A549 (cell line): ENCODE data around the gene RASL10A. TPM values are rescaled to one million over a fixed set of nuclear protein-coding genes. Genes with fewer than 3 reads are reported as not detected.

Experiments used
- ATAC-seq, 2 experiments: fragments of 200-7000 bp in 1 of 2; fragments of >200 bp in 1 of 2; cut with Nextera tagmentation in 1 of 2; cut with Tn5 transposase in 1 of 2; 3 replicates each; pipeline versions ENCODE4 v1.8.0 to v1.9.1; 2018 to 2020; ENCODE audit warnings: mild to moderate bottlenecking in 1 of 2, moderate library complexity in 1 of 2
- CTCF ChIA-PET: fragments of 300-600 bp; sonication (Branson Sonifier 250); formaldehyde crosslinking; extraction: SDS; loops from one replicate; lab custom pipeline; 2021; ENCODE audit warnings: antibody characterized with exemption, inconsistent platforms; lab: Yijun Ruan, JAX
- POLR2A ChIA-PET: fragments of 350-600 bp; formaldehyde crosslinking; extraction: SDS; loops from one replicate; lab custom pipeline; 2021; ENCODE audit warnings: antibody characterized with exemption, inconsistent platforms; lab: Yijun Ruan, JAX
- DNase-seq, 2 experiments: peaks; one replicate each; pipeline versions ENCODE4 v3.0.0 to v3.0.0-alpha.2; 2011 to 2016; ENCODE audit warnings: low read depth in 1 of 2, low spot score in 1 of 2
- FAIRE-seq: peaks from 2 replicates; lab custom pipeline; 2011; peaks lifted over from hg19 to GRCh38; lab: Jason Lieb, UNC
- H3K27ac ChIP-seq, 2 experiments: fragments of >200 bp; sonication (Bioruptor Twin); formaldehyde crosslinking; 3 replicates each; pipeline ENCODE4 v1.5.1; 2016 to 2017
- H3K4me1 ChIP-seq: fragments of >200 bp; sonication (Bioruptor Twin); formaldehyde crosslinking; 3 replicates; pipeline ENCODE4 v1.6.1; 2016
- H3K4me2 ChIP-seq: fragments of >200 bp; sonication (Bioruptor Twin); formaldehyde crosslinking; 3 replicates; pipeline ENCODE4 v1.6.1; 2016
- H3K4me3 ChIP-seq: fragments of >200 bp; sonication (Bioruptor Twin); formaldehyde crosslinking; 3 replicates; pipeline ENCODE4 v1.5.1; 2016
- H3K9me3 ChIP-seq: fragments of >200 bp; sonication (Bioruptor Twin); formaldehyde crosslinking; 3 replicates; pipeline ENCODE4 v1.6.1; 2016
- CBX2 ChIP-seq: fragments of 200-600 bp; sonication (generic); IDR thresholded peaks from 2 replicates; pipeline ENCODE4 v1.6.1; 2016; ENCODE audit warnings: low read depth, mild to moderate bottlenecking, borderline replicate concordance
- CBX8 ChIP-seq: fragments of 200-600 bp; sonication (generic); IDR thresholded peaks from 2 replicates; pipeline ENCODE4 v1.6.1; 2016
- CHD4 ChIP-seq: fragments of 200-600 bp; sonication (generic); IDR thresholded peaks from 2 replicates; pipeline ENCODE4 v1.6.1; 2016; ENCODE audit warnings: antibody characterized with exemption, mild to moderate bottlenecking, borderline replicate concordance
- EHF ChIP-seq: fragments of 250-450 bp; sonication (Bioruptor Pico); IDR thresholded peaks from 2 replicates; pipeline ENCODE4 v1.5.0; 2020; ENCODE audit warnings: mild to moderate bottlenecking
- EHMT2 ChIP-seq: fragments of 200-600 bp; sonication (generic); IDR thresholded peaks from 2 replicates; pipeline ENCODE4 v1.6.1; 2016; ENCODE audit warnings: antibody characterized with exemption, low read depth, mild to moderate bottlenecking, moderate library complexity
- FOSB ChIP-seq: fragments of 250-450 bp; sonication (Bioruptor Pico); IDR thresholded peaks from 2 replicates; pipeline ENCODE4 v1.5.0; 2020; ENCODE audit warnings: mild to moderate bottlenecking, moderate library complexity
- FOXS1 ChIP-seq: fragments of 250-450 bp; sonication (Bioruptor Pico); IDR thresholded peaks from 2 replicates; pipeline ENCODE4 v1.5.0; 2020; ENCODE audit warnings: mild to moderate bottlenecking, moderate library complexity
- GATA3 ChIP-seq: IDR thresholded peaks from 2 replicates; pipeline ENCODE4 v1.6.1; 2012; ENCODE audit warnings: borderline replicate concordance
- HDAC2 ChIP-seq: fragments of 200-600 bp; sonication (generic); IDR thresholded peaks from 2 replicates; pipeline ENCODE4 v1.6.1; 2016
- JUNB ChIP-seq: fragments of >200 bp; sonication (Bioruptor Twin); formaldehyde crosslinking; IDR thresholded peaks from 2 replicates; pipeline ENCODE4 v1.6.1; 2016
- MAZ ChIP-seq: fragments of 150-350 bp; IDR thresholded peaks from 2 replicates; pipeline ENCODE4 v1.6.1; 2014; ENCODE audit warnings: antibody characterized with exemption, low read depth, low read length, borderline replicate concordance
- PHF8 ChIP-seq: fragments of 200-600 bp; sonication (generic); IDR thresholded peaks from 2 replicates; pipeline ENCODE4 v1.6.1; 2016; ENCODE audit warnings: low read depth, mild to moderate bottlenecking, antibody characterized with exemption, moderate library complexity, borderline replicate concordance
- POLR2A ChIP-seq: IDR thresholded peaks from 2 replicates; pipeline ENCODE4 v1.6.1; 2012; ENCODE audit warnings: mild to moderate bottlenecking, low read length
- RARB ChIP-seq: fragments of 250-450 bp; sonication (Bioruptor Pico); IDR thresholded peaks from 2 replicates; pipeline ENCODE4 v1.8.0; 2021; ENCODE audit warnings: mild to moderate bottlenecking, moderate library complexity
- RNF2 ChIP-seq: fragments of 200-600 bp; sonication (generic); IDR thresholded peaks from 2 replicates; pipeline ENCODE4 v1.6.1; 2016; ENCODE audit warnings: low read depth, mild to moderate bottlenecking, antibody characterized with exemption, moderate library complexity, borderline replicate concordance
- SMC3 ChIP-seq: fragments of >200 bp; sonication (Bioruptor Twin); formaldehyde crosslinking; IDR thresholded peaks from 3 replicates; pipeline ENCODE4 v1.6.1; 2018; ENCODE audit warnings: inconsistent platforms
- ZNF302 ChIP-seq: fragments of 250-450 bp; sonication (Bioruptor Pico); IDR thresholded peaks from 2 replicates; pipeline ENCODE4 v1.9.0; 2021; ENCODE audit warnings: inconsistent platforms, mild to moderate bottlenecking, moderate library complexity
- ZSCAN20 ChIP-seq: fragments of 250-450 bp; sonication (Bioruptor Pico); IDR thresholded peaks from 2 replicates; pipeline ENCODE4 v1.8.0; 2022; ENCODE audit warnings: mild to moderate bottlenecking, moderate library complexity
- WGBS: methylation state at CpG from one replicate; pipeline ENCODE4 v1.1.6; 2017; ENCODE audit errors: missing lambda C conversion rate; 5-methylcytosine and 5-hydroxymethylcytosine counted together
- polyA plus RNA-seq, 4 experiments: library from polyadenylated mRNA; depleted of rRNA in 3 of 4; stranded (reverse); fragments of >200 nt; fragmentation: RNase III in 1 of 4; extraction: RNeasy Plus Mini Kit Qiagen cat#74134 plus additional on column Dnase treatment in 1 of 4; gene quantifications; 2 replicates in 3 of 4; 3 replicates in 1 of 4; pipeline ENCODE4 v1.2.3, GENCODE V29; 2011 to 2017
- TF ChIP-seq, protein P1 (sequence below): IDR thresholded peaks from 2 replicates; pipeline ENCODE4 v1.6.1; 2012
- TF ChIP-seq, protein P2 (sequence below): fragments of >200 bp; sonication (Bioruptor Twin); formaldehyde crosslinking; IDR thresholded peaks from 3 replicates; pipeline ENCODE4 v1.5.1; 2016
- TF ChIP-seq, protein P3 (sequence below): fragments of >200 bp; sonication (Bioruptor Twin); formaldehyde crosslinking; IDR thresholded peaks from 2 replicates; pipeline ENCODE4 v1.6.1; 2016
- TF ChIP-seq, protein P4 (sequence below): fragments of 250-450 bp; sonication (Bioruptor Pico); IDR thresholded peaks from 2 replicates; pipeline ENCODE4 v1.5.0; 2020; ENCODE audit warnings: low read depth, mild to moderate bottlenecking, moderate library complexity
- TF ChIP-seq, protein P5 (sequence below): IDR thresholded peaks from 2 replicates; pipeline ENCODE4 v1.6.1; 2012
- TF ChIP-seq, protein P6 (sequence below): fragments of 200-600 bp; sonication (generic); IDR thresholded peaks from 2 replicates; pipeline ENCODE4 v1.6.1; 2016; ENCODE audit warnings: antibody characterized with exemption, mild to moderate bottlenecking, moderate library complexity

The RASL10A gene
- polyA plus RNA-seq, 2 of the 4 experiments (the other 2 are of a cell fraction) = 0.08 to 0.25 TPM

DNA sequence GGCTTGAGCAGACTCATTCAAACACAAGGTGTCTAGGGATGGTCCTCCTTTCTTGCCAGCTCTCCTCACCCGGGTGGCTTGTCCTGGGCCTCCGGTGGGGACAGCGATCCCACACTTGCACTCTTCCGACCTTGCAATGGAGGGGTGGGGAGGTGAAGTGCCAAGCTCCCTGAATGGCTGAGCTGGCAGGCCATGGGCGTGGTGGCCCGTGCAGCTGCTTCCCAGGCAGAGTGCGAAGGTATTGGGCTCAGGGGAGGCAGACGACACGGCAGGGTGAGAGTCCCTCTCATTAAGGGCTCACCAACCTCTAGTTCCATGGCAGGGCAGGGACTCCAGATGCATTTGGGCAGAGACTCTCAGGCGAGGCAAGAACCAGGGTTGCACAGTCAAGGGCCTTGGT is 11.0 kb upstream of the RASL10A start:
- no peak for DNase-seq
- no peak overlapping the region for H3K4me2 ChIP-seq
- no peak for FAIRE-seq
- no peaks in the 10 kb centered on the region for H3K4me1 ChIP-seq
- no peak for TF ChIP-seq RARB (CRISPR knock-in tag)
- no peak for TF ChIP-seq RNF2
- TF ChIP-seq JUNB = no peak
- TF ChIP-seq, protein P1, sequence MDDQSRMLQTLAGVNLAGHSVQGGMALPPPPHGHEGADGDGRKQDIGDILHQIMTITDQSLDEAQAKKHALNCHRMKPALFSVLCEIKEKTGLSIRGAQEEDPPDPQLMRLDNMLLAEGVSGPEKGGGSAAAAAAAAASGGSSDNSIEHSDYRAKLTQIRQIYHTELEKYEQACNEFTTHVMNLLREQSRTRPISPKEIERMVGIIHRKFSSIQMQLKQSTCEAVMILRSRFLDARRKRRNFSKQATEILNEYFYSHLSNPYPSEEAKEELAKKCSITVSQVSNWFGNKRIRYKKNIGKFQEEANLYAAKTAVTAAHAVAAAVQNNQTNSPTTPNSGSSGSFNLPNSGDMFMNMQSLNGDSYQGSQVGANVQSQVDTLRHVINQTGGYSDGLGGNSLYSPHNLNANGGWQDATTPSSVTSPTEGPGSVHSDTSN = no peak
- TF ChIP-seq SMC3 = no peak
- TF ChIP-seq, protein P2, sequence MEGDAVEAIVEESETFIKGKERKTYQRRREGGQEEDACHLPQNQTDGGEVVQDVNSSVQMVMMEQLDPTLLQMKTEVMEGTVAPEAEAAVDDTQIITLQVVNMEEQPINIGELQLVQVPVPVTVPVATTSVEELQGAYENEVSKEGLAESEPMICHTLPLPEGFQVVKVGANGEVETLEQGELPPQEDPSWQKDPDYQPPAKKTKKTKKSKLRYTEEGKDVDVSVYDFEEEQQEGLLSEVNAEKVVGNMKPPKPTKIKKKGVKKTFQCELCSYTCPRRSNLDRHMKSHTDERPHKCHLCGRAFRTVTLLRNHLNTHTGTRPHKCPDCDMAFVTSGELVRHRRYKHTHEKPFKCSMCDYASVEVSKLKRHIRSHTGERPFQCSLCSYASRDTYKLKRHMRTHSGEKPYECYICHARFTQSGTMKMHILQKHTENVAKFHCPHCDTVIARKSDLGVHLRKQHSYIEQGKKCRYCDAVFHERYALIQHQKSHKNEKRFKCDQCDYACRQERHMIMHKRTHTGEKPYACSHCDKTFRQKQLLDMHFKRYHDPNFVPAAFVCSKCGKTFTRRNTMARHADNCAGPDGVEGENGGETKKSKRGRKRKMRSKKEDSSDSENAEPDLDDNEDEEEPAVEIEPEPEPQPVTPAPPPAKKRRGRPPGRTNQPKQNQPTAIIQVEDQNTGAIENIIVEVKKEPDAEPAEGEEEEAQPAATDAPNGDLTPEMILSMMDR = no peak
- TF ChIP-seq EHMT2 = no peak
- TF ChIP-seq, protein P3, sequence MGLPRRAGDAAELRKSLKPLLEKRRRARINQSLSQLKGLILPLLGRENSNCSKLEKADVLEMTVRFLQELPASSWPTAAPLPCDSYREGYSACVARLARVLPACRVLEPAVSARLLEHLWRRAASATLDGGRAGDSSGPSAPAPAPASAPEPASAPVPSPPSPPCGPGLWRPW = no peak
- TF ChIP-seq PHF8 = no peak
- TF ChIP-seq, protein P4, sequence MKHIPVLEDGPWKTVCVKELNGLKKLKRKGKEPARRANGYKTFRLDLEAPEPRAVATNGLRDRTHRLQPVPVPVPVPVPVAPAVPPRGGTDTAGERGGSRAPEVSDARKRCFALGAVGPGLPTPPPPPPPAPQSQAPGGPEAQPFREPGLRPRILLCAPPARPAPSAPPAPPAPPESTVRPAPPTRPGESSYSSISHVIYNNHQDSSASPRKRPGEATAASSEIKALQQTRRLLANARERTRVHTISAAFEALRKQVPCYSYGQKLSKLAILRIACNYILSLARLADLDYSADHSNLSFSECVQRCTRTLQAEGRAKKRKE = no peak
- no peak overlapping the region for H3K27ac ChIP-seq
- ATAC-seq = no peak
- no peak overlapping the region for H3K4me3 ChIP-seq
- POLR2A ChIA-PET = no interaction called here
- H3K9me3 ChIP-seq = no peaks in the 10 kb centered on the region
- whole genome bisulfite sequencing = 87% methylated on average over 5 of the region's 10 CpGs
- CTCF ChIA-PET = interaction anchor here (1.1 to 1.8 kb wide), 4 partner anchors 9 to 33 kb away, joined by 3 to 6 read pairs (median 6); partner anchors contain the start of gene RASL10A

DNA sequence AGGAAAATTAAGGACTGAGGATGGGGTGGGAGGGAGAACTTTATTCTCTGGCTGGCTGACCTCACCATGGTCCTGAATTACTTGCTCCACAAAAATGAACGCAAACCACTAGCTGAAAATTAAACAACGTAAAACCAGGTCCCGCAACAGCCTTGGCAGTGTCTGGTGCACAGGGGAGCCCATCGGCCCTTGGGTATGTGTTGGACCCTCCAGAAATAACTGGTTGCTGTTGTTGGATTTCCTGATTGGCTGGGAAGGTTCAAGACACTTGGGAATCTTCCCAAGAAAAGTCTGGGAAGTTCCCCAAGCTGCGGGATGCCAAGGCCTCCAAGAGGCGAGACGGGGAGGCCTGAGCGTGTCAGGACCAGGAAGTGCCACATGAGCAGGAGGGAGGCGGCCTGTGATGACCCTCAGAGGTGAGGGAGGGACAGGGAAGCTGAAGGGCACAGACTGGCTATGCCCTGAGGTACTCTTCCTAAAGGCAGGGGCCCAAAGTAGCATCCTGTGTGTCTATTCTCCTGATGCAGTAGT is 10.4 kb upstream of the RASL10A start:
- FAIRE-seq (no peak), ATAC-seq (no peak), DNase-seq (no peak)
- ChIA-PET CTCF (interaction anchor here (1.1 to 1.8 kb wide), 4 partner anchors 8 to 34 kb away, joined by 3 to 6 read pairs (median 6); partner anchors contain the start of gene RASL10A), POLR2A (no interaction called here)
- 75% methylated on average over 9 of the region's 9 CpGs for WGBS
- no peak overlapping the region for H3K4me3 ChIP-seq
- no peaks in the 10 kb centered on the region for H3K4me1 ChIP-seq
- H3K27ac ChIP-seq = no peak overlapping the region
- H3K9me3 ChIP-seq = no peaks in the 10 kb centered on the region
- H3K4me2 ChIP-seq = no peak overlapping the region
- TF ChIP-seq MAZ = no peak
- TF ChIP-seq FOSB (CRISPR knock-in tag) = no peak
- TF ChIP-seq, protein P4 = no peak
- TF ChIP-seq EHF (CRISPR knock-in tag) = no peak
- TF ChIP-seq, all 56 proteins: peak for 0

DNA sequence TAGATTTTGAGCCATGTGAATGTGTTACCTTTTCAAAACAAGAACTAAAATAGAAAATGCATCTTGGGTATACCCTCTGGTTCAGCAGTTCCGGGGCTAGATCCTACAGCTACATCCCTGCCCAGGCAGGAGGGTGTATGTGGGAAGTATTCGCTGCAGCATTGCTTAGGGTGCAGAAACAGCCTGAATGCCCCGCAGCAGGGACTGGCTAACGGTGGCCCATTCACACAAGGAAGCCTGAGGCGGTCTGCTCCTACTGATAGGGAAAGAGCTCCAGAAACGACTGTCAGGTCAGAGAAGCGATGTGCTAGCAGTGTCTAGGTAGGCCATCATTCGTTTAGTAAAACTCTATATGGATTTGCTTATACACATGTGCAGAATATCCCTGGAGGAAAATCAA is 9.9 kb upstream of the RASL10A start:
- POLR2A ChIA-PET = no interaction called here
- no peaks in the 10 kb centered on the region for H3K4me1 ChIP-seq
- DNase-seq (no peak), FAIRE-seq (no peak), ATAC-seq (no peak)
- 90% methylated on average over 8 of the region's 8 CpGs for WGBS
- no peak overlapping the region for H3K27ac ChIP-seq
- CTCF ChIA-PET = interaction anchor here (1.5 to 1.7 kb wide), 2 partner anchors 8 to 34 kb away, joined by 5 to 6 read pairs; no protein-coding TSS in a partner anchor
- no peaks in the 10 kb centered on the region for H3K9me3 ChIP-seq
- no peak overlapping the region for H3K4me2 ChIP-seq
- H3K4me3 ChIP-seq = no peak overlapping the region
- TF ChIP-seq, protein P5, sequence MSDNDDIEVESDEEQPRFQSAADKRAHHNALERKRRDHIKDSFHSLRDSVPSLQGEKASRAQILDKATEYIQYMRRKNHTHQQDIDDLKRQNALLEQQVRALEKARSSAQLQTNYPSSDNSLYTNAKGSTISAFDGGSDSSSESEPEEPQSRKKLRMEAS = no peak
- TF ChIP-seq CBX2 (no peak), PHF8 (no peak), HDAC2 (no peak), CBX8 (no peak), GATA3 (no peak), ZNF302 (CRISPR knock-in tag) (no peak), RARB (CRISPR knock-in tag) (no peak), JUNB (no peak), POLR2A (no peak), EHMT2 (no peak), FOXS1 (CRISPR knock-in tag) (no peak), ZSCAN20 (CRISPR knock-in tag) (no peak), CHD4 (no peak)
- TF ChIP-seq, protein P3 = no peak
- TF ChIP-seq, protein P6, sequence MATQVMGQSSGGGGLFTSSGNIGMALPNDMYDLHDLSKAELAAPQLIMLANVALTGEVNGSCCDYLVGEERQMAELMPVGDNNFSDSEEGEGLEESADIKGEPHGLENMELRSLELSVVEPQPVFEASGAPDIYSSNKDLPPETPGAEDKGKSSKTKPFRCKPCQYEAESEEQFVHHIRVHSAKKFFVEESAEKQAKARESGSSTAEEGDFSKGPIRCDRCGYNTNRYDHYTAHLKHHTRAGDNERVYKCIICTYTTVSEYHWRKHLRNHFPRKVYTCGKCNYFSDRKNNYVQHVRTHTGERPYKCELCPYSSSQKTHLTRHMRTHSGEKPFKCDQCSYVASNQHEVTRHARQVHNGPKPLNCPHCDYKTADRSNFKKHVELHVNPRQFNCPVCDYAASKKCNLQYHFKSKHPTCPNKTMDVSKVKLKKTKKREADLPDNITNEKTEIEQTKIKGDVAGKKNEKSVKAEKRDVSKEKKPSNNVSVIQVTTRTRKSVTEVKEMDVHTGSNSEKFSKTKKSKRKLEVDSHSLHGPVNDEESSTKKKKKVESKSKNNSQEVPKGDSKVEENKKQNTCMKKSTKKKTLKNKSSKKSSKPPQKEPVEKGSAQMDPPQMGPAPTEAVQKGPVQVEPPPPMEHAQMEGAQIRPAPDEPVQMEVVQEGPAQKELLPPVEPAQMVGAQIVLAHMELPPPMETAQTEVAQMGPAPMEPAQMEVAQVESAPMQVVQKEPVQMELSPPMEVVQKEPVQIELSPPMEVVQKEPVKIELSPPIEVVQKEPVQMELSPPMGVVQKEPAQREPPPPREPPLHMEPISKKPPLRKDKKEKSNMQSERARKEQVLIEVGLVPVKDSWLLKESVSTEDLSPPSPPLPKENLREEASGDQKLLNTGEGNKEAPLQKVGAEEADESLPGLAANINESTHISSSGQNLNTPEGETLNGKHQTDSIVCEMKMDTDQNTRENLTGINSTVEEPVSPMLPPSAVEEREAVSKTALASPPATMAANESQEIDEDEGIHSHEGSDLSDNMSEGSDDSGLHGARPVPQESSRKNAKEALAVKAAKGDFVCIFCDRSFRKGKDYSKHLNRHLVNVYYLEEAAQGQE = no peak
